ENCODE data around the gene CASKIN1.

DNA sequence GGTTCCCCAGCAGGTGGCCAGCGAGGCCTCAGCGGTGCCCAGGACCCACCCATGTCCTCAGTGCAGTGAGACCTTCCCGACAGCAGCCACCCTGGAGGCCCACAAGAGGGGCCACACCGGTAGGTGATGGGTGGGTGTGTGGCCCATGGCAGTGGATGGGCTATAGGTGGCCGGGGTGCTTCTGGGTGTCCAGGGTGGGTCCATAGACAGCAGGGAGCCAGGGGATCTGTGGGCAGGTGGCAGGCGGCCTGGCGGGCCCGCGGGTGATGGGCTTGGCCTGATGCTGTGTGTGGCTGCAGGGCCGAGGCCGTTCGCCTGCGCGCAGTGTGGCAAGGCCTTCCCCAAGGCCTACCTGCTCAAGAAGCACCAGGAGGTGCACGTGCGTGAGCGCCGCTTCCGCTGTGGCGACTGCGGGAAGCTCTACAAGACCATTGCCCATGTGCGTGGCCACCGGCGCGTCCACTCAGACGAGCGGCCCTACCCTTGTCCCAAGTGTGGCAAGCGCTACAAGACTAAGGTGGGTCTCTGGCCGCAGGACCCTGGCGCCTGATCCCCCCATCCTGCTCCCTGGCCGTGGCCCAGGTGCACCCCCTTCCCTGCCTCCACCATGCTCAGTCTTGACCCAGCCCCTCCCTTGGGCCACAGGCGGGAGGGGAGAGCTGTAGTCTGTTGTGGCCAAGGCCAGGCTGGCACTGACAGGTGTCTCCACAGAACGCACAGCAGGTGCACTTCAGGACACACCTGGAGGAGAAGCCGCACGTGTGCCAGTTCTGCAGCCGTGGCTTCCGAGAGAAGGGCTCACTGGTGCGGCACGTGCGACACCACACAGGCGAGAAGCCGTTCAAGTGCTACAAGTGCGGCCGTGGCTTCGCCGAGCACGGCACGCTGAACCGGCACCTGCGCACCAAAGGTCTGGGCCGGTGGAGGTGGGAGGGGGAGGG is 37.7 kb upstream of the CASKIN1 start:
- no peak for TF ChIP-seq CTCF (conservative IDR thresholded peaks at IDR 0.05; ENCODE audit: low read length)
- no peak for TF ChIP-seq EZH2phosphoT487 (IDR thresholded peaks at IDR 0.05; ENCODE audit: borderline replicate concordance)
